ENCODE data around the gene CTAG2.
"Not testable (repeated sequence)": the region's sequence is repeated elsewhere in the genome, so short reads cannot be mapped to it uniquely, and the experiment has no call there.

Gene CTAG2

DNA sequence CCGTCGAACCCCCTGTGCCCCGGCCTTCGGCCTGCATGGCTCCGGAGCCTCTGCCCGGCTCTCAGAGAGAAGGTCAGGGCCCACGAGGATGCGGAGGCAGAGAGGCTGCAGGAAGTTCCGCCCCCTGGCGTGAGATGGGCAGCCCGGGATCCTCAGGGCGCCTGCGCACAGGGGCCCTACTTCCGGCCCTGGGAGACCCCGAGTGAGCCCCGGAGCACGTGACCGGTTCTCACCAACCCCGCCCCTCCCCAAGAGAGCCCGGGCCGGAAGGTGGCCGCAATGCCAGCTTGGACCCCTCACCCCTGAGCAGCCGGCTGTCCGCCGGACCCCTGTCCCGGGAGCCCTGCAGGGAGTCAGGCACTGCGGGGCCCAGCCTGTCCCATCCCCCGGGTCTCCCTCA is 34.2 kb downstream of the CTAG2 start, which contains the start of gene CTAG1B:
TSS of gene CTAG1B (minus strand) at position 101 of the 400 bp plus-strand sequence. CDS start at position 37, 64 bp downstream.
- H3K36me3 Mint-ChIP-seq (ENCODE audit: low read depth); H3K27me3 Mint-ChIP-seq (ENCODE audit: low read depth): not testable (repeated sequence)

DNA sequence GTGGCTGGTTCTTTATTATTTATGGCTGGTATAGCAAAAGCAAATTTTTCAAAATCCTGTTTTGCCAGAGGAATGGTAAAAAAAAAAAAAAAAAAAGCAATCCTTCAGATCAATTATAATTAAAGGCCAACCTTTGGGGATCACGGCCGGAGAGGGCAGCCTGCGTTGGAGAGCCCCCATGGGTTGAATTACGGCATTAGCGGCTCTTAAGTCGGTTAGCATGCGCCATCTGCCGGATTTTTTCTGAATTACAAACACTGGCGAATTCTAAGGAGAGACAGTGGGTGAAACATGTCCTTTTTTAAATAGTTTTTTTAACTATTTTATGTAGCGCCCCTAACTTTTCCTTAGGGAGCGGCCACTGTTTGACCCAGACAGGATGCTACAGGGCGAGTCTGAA is 39.8 kb downstream of the CTAG2 start:
- not testable (repeated sequence) for H3K27me3 Mint-ChIP-seq (ENCODE audit: low read depth); H3K27ac Mint-ChIP-seq; H3K4me1 Mint-ChIP-seq (ENCODE audit: low read depth); H3K9me3 Mint-ChIP-seq; H3K4me3 Mint-ChIP-seq; H3K36me3 Mint-ChIP-seq (ENCODE audit: low read depth)

More for the DNA sequence above, 34.2 kb downstream of the CTAG2 start, which contains the start of gene CTAG1B:
- not testable (repeated sequence) for H3K4me1 Mint-ChIP-seq (ENCODE audit: low read depth); H3K27ac Mint-ChIP-seq; H3K9me3 Mint-ChIP-seq; H3K4me3 Mint-ChIP-seq

DNA sequence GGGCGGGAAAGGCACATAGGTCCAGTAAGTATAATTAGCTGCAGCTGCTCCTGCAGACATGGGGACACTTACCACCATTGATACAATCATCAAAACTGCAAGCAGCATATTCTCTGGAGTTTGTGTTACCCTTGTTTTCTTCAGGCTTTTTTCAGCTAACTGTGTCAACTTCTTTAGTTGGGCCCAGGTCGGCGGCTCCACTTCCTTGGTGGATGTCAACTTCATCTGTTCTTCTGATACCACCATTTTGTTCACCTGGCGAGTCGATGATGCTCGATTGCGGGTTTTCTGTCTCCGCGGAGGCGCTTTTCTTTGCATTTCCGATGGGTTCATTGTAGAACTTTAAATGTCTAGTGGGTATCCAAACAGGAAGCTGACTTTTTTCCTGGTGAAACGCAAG is 42.2 kb downstream of the CTAG2 start:
- H3K27me3 Mint-ChIP-seq (ENCODE audit: low read depth); H3K9me3 Mint-ChIP-seq; H3K4me3 Mint-ChIP-seq; H3K4me1 Mint-ChIP-seq (ENCODE audit: low read depth); H3K27ac Mint-ChIP-seq; H3K36me3 Mint-ChIP-seq (ENCODE audit: low read depth): not testable (repeated sequence)

DNA sequence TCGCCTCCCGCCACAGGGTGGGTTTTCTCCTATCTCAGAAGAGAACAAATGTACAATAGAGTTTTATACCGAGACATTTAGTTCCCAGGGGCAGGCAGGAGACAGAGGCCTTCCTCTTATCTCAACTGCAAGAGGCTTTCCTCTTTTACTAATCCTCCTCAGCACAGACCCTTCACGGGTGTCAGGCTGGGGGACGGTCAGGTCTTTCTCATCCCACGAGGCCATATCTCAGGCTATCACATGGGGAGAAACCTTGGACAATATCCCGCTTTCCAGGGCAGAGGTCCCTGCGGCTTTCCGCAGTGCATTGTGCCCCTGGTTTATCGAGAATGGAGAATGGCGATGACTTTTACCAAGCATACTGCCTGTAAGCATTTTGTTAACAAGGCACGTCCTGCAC is 44.6 kb downstream of the CTAG2 start:
- H3K4me1 Mint-ChIP-seq (ENCODE audit: low read depth); H3K9me3 Mint-ChIP-seq; H3K4me3 Mint-ChIP-seq; H3K36me3 Mint-ChIP-seq (ENCODE audit: low read depth); H3K27ac Mint-ChIP-seq; H3K27me3 Mint-ChIP-seq (ENCODE audit: low read depth): not testable (repeated sequence)

DNA sequence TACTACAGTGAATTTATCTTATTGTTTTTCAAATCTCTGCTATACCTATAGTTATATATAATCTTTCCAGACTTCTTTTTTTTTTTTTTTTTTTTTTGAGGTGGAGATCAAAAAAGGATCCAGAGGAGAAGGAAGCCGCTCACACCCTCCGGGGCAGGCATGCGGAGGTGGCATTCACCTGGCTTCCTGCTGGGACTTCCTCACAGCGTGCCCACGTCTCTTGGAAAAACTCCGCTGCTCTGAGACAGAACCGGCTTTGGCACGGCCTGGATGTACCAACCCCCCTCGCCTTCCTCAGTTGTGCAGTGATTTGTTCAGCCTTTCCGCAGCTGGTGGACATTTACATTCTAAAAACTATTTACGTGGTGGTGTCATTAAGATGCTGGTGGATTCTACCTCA is 45.4 kb downstream of the CTAG2 start:
- H3K4me3 Mint-ChIP-seq; H3K27ac Mint-ChIP-seq; H3K9me3 Mint-ChIP-seq; H3K27me3 Mint-ChIP-seq (ENCODE audit: low read depth); H3K36me3 Mint-ChIP-seq (ENCODE audit: low read depth); H3K4me1 Mint-ChIP-seq (ENCODE audit: low read depth): not testable (repeated sequence)

DNA sequence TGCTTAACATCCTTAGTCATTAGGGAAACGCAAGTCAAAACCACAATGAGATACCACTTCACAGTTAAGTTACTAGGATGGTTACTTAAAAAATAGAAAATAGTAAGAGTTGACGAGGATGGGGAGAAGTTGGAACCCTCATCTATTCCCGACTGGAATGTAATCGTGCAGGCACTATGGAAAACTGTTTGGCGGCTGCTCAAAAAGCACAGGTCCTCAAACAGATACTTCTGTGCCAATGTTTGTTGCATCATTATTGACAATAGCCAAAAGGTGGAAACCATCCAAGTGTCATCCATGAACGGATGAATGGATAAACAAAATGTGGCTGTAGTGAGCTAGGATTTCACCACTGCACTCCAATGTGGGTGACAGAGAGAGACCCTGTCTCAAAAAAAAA is 46.0 kb downstream of the CTAG2 start:
- no peaks in the 10 kb centered on the region for H3K9me3 Mint-ChIP-seq
- peaks cover 8% of the 10 kb centered on the region for H3K27me3 Mint-ChIP-seq (ENCODE audit: low read depth)
- H3K4me3 Mint-ChIP-seq = no peak overlapping the region
- H3K27ac Mint-ChIP-seq = no peak overlapping the region
- peaks cover 7% of the 10 kb centered on the region for H3K4me1 Mint-ChIP-seq (ENCODE audit: low read depth)
- H3K36me3 Mint-ChIP-seq (ENCODE audit: low read depth) = no peaks in the 10 kb centered on the region

DNA sequence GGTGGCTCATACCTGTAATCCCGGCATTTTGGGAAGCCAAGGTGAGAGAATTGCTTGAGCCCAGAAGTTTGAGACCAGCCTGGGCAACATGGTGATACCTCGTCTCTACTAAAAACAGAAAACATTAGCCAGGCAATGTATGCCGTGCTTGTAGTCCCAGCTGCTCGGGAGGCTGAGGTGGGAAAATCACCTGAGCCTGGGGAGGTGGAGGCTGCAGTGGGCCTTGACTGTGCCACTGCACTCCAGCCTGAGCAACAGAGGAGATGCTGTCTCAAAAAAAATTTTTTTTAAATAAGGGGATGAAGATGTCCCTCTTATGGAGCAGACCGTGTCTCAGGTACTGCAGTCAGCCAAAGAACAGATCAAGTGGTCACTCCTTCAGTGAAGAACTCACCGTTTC is 47.8 kb downstream of the CTAG2 start:
- no peaks in the 10 kb centered on the region for H3K36me3 Mint-ChIP-seq (ENCODE audit: low read depth)
- no peak overlapping the region for H3K4me3 Mint-ChIP-seq
- H3K27me3 Mint-ChIP-seq (ENCODE audit: low read depth) = peaks cover 8% of the 10 kb centered on the region
- H3K9me3 Mint-ChIP-seq = no peaks in the 10 kb centered on the region
- no peak overlapping the region for H3K27ac Mint-ChIP-seq
- peaks cover 7% of the 10 kb centered on the region for H3K4me1 Mint-ChIP-seq (ENCODE audit: low read depth)

DNA sequence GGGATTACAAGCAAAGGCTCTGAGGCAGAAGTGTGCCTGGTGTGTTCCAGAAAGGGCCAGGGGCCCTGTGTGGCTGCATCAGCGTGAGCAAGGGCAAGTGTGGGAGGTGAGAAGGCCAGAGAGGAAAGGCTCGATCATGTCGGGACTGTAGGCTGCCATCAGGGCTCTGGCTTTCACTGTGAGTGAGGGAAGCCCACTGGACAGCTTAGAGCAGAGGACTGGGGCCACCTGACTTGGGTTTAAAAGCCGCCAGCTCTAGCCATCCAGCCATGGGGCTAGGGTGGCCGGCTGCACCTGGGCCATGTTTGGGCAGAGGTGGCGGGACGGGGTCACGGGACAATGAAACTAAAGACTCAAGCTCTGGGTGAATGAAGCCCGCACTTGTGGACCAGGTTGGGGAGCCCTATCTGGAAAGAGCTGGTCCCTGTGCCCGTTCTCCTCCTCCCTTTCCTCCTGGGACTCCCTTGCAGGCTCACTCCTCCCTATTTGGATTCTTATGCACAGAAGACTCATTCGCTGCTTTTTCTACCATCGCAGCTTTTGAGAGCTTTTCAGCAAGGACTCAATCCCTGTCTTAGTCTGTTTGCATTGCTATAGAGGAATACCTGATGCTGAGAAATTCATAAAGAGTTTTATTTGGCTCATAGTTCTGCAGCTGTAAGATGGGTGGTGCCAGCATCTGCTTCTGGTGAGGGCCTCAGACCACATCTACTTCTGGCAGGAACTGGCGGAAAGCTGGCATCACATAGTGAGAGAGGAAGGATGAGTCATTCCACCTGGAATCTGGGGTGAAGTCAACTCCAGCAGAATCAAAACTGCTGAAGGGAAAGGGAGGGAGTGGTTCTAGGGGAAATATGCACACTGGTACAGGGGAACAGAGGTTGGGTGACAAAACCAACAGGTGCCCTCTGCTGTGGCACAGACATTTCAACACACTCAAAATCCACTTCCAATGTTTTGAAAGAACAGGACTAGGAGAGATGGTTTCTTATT is 49.6 kb downstream of the CTAG2 start:
- H3K4me1 Mint-ChIP-seq (ENCODE audit: low read depth) = peaks cover 7% of the 10 kb centered on the region
- no peak overlapping the region for H3K27ac Mint-ChIP-seq
- no peaks in the 10 kb centered on the region for H3K36me3 Mint-ChIP-seq (ENCODE audit: low read depth)
- H3K4me3 Mint-ChIP-seq = no peak overlapping the region
- H3K9me3 Mint-ChIP-seq = no peaks in the 10 kb centered on the region
- peaks cover 8% of the 10 kb centered on the region for H3K27me3 Mint-ChIP-seq (ENCODE audit: low read depth)

DNA sequence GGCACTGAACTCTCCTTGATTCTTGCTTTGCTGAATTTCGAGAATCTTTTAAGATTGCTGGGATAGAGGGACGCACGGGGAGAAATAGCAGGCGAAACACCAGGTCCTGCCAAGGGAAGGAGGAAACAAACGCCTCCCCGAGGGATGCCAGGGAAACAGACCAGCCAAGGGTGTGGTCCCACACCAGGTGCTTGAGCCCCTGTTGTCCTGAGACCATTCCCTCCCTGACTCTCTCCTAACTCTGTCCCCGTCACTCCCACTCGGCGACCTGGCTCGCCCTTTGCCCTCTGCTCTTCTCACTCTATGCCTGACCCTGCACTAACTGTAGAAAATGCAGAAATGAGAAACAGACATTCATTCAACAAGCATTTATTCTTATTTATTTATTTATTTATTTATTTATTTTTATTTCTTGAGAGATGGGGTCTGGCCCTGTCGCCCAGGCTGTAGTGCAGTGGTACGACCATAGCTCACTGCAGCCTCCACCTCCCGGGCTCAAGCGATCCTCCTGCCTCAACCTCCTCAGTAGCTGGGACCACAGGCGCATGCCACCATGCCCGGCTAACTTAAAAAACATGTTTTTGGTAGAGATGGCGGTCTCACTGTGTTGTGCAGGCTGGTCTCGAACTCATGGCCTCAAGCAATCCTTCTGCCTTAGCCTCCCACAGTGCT is 50.5 kb downstream of the CTAG2 start:
- H3K27me3 Mint-ChIP-seq (ENCODE audit: low read depth) = peaks cover 8% of the 10 kb centered on the region
- no peak overlapping the region for H3K4me3 Mint-ChIP-seq

DNA sequence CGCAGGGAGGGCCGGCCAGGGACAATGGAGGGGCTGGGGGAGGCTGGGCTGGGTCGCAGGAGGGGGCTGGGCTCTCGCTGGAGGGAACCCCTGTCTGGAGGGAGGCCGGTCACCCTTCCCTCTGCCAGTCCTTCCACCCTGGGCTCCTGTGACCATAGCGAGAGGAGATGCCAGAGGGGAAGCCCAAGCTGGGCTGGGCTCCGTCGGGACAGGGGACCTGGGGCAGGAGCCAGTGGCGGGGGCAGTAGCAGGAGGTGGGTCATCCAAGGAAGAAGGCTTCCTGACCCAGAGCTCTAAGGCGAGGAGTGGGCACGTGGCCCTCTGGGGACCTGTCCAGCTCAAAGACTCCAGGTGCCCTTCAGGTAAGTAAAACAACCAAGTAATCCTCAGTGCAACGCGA is 51.2 kb downstream of the CTAG2 start:
- H3K4me1 Mint-ChIP-seq (ENCODE audit: low read depth) = peaks cover 7% of the 10 kb centered on the region

More for the DNA sequence above, 50.5 kb downstream of the CTAG2 start:
- H3K4me1 Mint-ChIP-seq (ENCODE audit: low read depth) = peaks cover 7% of the 10 kb centered on the region
- H3K27ac Mint-ChIP-seq = no peak overlapping the region
- no peaks in the 10 kb centered on the region for H3K9me3 Mint-ChIP-seq
- no peaks in the 10 kb centered on the region for H3K36me3 Mint-ChIP-seq (ENCODE audit: low read depth)

More for the DNA sequence above, 51.2 kb downstream of the CTAG2 start:
- Mint-ChIP-seq H3K36me3 (ENCODE audit: low read depth) (no peaks in the 10 kb centered on the region), H3K4me3 (no peak overlapping the region), H3K9me3 (no peaks in the 10 kb centered on the region), H3K27me3 (ENCODE audit: low read depth) (peaks cover 8% of the 10 kb centered on the region), H3K27ac (no peak overlapping the region)

Data from T-helper 1 cell treated with Interleukin-12 subunit alpha and Interleukin-12 subunit beta and Interleukin-4 antibody, amounts not matched to agents 30 μg/mL and 1 μg/mL, for 36 hours (primary cell).